Activated naive CD4-positive, alpha-beta T cell treated with anti-CD3 and anti-CD28 coated beads, Interleukin-2, amount 50 U/mL, for 72 hours (primary cell): Measurements from ENCODE around the gene STAC. TPM values are rescaled to one million over a fixed set of nuclear protein-coding genes. Genes with fewer than 3 reads are reported as not detected.
"Not testable (repeated sequence)": the region's sequence is repeated elsewhere in the genome, so short reads cannot be mapped to it uniquely, and the experiment has no call there.

Experiments
- ATAC-seq, 2 donors: fragments of 150-1000 bp; cut with Tn5 transposase; 2 replicates each; pipeline ENCODE4 v1.10.0; 2021; ENCODE audit warnings: mild to moderate bottlenecking in 2 of 2, moderate library complexity in 2 of 2
- DNase-seq, 2 donors: peaks; one replicate each; pipeline ENCODE4 v3.0.0; 2021 to 2022; ENCODE audit warnings: low spot score in 2 of 2
- H3K27ac Mint-ChIP-seq, 2 donors: one replicate each; pipeline ENCODE4 v1.8.0; 2022; ENCODE audit warnings: mild to moderate bottlenecking in 2 of 2, mixed read lengths in 2 of 2
- H3K36me3 Mint-ChIP-seq, 2 donors: one replicate each; pipeline ENCODE4 v1.8.0; 2022; ENCODE audit warnings: mixed read lengths in 2 of 2
- H3K9me3 Mint-ChIP-seq, 2 donors: one replicate each; pipeline ENCODE4 v1.8.0; 2022; ENCODE audit warnings: mixed read lengths in 2 of 2
- total RNA-seq, 2 donors: library from RNA; stranded (reverse); gene quantifications; one replicate each; pipeline ENCODE4 v1.2.3, GENCODE V29; 2022

Gene STAC
- total RNA-seq, 2 donors from 2014 or later: not detected

DNA sequence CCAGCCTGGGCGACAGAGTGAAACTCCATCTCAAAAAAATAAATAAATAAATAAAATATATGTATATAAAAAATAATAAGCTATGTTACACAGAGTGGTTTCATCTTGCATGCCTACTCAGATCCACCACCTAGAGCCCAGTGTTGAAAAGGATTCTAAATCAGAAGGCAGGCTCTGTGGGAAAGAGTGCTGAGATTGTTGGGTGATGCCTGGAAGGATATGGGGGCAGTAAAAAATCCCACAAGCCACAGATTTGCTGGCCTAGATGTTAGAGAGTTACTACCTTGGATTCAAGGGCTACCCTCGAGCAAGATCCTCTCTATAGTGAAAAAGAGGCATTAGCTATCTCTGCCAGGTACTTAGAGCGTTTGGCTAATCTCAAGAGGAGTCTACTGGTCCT is 144.3 kb downstream of the STAC start:
- H3K36me3 Mint-ChIP-seq: no peaks in the 10 kb centered on the region
- no peak overlapping the region for H3K27ac Mint-ChIP-seq
- no peaks in the 10 kb centered on the region for H3K9me3 Mint-ChIP-seq
- DNase-seq (no peak), ATAC-seq (no peak)

DNA sequence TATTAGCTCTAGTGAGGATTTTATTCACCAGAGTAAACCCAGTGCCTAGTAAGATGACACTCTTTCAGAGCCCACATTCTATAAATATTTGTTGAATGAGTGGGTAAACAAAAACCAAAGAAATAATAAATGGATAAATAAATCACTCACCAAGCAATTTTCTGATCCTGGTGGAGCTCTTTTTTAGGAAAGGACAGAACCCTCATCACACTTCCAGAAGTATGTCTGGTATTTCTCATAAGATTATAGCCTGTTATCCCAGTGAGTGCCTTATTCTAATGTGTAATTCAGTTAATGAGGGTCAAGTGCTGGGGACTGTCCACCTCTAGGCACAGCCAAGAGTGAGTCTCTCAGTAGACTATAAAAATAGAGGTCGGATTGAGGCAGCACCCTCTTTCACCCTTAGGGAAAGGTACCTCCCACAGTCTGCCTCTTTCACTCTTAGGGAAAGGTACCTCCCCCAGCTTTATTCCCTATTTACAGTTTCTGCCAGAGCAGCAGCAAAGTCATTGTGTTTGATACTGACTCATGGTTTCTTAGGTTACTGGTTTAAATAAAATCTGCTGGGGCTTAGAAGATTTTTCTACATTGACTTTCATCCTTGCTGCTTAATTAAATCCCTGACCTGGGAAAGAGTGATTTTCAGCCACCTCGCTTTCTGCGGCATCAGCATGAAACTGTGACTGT is 145.0 kb downstream of the STAC start:
- Mint-ChIP-seq H3K27ac (no peak overlapping the region), H3K36me3 (no peaks in the 10 kb centered on the region), H3K9me3 (no peaks in the 10 kb centered on the region)
- no peak for DNase-seq
- ATAC-seq: no peak

DNA sequence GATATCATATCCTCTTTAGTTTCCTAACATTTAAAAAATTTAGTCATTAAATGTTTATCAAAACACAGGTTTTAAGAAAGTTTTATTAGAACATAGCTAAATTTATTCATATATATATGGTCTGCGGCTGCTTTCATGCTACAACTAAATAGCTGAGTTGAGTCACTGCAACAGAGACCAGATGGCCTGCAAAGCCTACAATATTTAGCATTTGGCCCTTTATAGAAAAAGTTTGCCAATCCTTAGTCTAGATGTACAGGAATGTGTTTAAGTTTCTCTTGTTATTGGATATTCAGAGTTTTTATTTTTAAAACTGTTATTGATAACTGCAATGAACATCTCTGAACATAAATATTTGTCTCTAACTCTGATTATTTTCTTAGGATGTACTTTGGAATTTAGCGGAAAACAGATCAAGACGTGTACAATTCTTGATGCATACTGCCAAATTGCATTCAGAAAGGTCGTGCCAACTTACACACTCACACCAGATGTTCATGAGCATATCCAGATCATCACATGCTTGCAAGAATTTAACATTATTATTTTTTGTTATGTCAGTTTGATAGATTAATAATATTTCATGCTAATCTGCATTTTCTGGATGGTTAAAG is 157.9 kb downstream of the STAC start:
- DNase-seq (no peak), ATAC-seq (no peak)
- no peaks in the 10 kb centered on the region for H3K36me3 Mint-ChIP-seq
- no peak overlapping the region for H3K27ac Mint-ChIP-seq
- H3K9me3 Mint-ChIP-seq: peaks cover 0 to 6% of the 10 kb centered on the region in 2 donors

DNA sequence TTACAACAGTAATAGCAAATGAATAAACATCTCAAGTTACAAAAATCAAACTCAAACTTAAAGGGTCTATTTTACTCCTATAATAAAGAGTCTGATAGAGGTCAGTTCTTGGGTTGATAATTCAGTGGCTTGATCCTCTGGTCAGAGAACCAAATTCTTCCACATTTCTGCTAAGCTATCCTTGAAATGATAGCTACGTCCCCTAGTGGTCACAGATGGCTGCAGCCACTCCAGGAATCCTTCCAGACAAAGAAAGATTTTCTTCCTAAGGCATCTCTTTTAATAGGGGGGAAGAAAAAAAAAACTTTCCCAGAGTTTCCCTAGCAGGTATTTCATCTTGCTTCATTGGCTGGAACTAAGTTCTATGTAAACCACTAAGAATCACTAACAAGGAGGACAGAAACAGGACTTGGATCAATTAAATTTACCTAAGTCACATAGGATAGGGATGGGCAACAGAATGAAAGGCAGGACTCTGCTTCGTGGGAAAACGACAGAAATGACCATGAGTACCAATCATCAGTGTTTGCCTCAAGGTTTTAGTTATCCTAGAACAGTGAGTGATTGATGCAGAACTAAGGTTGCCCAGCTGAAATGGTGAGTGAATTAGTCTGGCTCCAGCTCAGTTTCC is 160.7 kb downstream of the STAC start:
- no peak for ATAC-seq
- peaks cover 0 to 6% of the 10 kb centered on the region in 2 donors for H3K9me3 Mint-ChIP-seq
- H3K27ac Mint-ChIP-seq: no peak overlapping the region
- no peaks in the 10 kb centered on the region for H3K36me3 Mint-ChIP-seq
- no peak for DNase-seq

DNA sequence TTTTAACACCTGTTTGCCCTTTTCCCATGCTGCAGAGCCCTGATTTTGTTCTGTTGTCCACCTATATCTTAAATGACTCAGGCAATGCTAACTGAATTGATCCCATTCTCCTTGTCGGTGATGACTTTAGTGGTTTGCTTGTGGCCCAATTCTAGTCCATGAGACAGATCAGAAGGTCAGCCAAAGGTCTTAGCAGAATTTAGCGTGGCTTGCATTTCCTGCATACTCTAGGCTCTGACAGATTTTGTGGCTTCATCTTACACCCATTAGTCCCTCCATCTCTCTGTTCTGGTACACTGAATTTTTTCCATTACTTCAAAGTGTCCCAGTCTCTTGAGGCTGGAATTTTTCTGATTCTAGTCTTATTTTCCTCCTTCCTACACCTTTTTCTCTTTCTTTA is 161.9 kb downstream of the STAC start:
- DNase-seq (no peak), ATAC-seq (no peak)
- Mint-ChIP-seq H3K27ac (no peak overlapping the region), H3K9me3 (no peaks in the 10 kb centered on the region), H3K36me3 (no peaks in the 10 kb centered on the region)

DNA sequence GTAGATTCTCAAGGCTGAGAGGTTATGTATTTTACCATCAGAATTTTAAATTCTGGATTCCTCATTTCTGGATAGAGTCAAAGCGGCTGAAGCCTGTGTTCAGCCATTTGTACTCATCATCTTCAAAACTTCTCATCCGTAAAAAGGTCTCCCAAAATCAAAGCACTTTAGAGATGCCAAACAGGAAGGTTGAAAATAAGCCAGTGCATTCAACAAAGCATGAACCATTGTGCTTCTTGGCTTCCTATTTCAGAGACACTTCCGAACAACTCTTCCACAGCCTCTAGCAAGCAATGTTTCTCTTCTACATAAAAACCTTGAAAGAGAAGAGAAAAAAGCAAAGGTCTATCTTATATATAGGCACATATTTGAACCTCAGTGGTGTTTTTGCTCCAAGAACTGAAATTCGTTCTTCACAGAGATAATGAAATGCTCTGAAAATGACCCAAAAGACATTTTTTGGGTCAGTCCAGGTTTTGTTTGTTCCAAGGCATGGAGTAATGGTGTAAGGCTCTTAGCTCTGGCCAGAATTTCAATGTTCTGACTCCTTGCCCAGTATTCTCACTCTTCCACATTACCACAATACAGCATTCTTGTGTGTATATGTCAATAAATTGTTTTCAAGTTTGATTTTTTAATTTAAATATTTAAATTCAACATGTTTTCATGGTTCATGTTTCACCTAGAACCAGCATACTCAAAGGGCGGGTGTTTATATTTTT is 163.1 kb downstream of the STAC start:
- Mint-ChIP-seq H3K36me3 (no peaks in the 10 kb centered on the region), H3K27ac (no peak overlapping the region), H3K9me3 (no peaks in the 10 kb centered on the region)
- no peak for DNase-seq
- ATAC-seq: no peak

DNA sequence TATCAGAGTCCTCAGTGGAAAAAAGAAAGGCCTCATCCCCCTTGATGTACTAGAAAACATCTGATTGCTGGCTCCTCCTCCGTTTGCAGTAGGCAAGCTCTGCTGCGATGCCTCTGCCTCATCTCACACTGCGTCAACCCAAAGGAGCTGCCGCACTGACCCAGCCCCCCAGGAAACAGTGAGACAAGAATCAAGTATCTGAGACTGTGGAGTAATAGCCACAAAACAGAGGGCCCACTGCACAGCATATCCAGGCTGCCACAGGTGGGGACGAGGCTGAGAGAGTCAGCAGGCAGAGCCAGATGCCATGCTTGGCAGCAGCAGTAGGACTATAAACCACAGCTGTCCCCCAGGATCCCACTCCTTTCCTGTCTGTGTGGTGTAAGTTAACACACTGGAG is 165.9 kb downstream of the STAC start:
- no peak for ATAC-seq
- no peak for DNase-seq
- H3K9me3 Mint-ChIP-seq: no peaks in the 10 kb centered on the region
- no peaks in the 10 kb centered on the region for H3K36me3 Mint-ChIP-seq
- no peak overlapping the region for H3K27ac Mint-ChIP-seq

DNA sequence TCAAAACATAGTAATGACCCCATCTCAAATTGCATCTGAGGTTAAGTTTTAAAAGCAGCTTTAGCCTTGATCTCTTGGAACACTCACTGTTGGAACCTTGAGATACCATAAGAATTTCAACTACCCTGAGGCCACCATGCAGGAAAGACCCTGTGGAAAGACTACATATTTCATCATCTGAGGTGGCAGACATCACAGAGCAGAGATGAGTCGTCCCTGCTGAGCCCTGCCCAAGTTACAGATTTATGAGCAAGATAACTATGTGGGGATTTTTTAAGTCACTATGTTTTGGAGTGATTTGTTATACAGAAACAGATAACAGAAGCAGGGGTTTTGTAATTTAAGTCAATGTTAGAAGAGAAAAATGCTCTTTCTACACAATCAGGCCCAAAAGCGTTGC is 168.4 kb downstream of the STAC start:
- Mint-ChIP-seq H3K27ac (no peak overlapping the region), H3K36me3 (no peaks in the 10 kb centered on the region), H3K9me3 (no peaks in the 10 kb centered on the region)
- DNase-seq (no peak), ATAC-seq (no peak)

DNA sequence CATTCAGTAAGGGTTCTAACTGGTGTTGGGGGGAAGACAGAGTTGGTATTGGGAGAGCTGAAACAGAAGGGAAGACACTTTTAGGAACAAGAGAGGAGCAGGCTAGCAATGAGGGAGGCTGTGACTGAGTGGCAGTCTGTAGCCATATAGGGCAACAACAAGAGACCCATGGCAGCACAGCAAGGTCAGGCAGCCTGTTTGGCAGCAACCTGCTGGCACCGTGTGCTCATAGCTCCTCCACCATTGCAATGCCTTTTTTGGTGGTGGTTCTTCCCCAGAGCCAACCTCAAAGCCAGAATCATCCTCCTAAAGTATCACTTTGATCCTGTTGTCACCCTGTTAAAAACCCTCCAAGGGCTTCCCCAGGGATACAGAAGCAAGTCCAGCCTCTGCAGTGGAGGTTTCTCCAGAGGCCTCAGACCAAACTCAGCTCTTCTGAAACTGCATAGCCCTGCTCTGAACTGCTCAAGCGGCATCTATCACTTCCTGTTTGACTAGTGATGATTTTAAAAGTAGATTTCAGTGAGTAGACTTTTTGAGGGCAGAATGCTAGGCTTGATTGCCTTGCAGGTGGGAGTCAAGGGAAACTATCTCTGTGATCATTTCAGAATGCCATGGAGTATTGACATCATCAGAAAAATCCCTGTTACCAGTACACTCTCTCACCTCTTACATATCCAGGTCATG is 176.9 kb downstream of the STAC start:
- H3K9me3 Mint-ChIP-seq: no peaks in the 10 kb centered on the region
- H3K27ac Mint-ChIP-seq: no peak overlapping the region
- DNase-seq (no peak), ATAC-seq (no peak)
- no peaks in the 10 kb centered on the region for H3K36me3 Mint-ChIP-seq

DNA sequence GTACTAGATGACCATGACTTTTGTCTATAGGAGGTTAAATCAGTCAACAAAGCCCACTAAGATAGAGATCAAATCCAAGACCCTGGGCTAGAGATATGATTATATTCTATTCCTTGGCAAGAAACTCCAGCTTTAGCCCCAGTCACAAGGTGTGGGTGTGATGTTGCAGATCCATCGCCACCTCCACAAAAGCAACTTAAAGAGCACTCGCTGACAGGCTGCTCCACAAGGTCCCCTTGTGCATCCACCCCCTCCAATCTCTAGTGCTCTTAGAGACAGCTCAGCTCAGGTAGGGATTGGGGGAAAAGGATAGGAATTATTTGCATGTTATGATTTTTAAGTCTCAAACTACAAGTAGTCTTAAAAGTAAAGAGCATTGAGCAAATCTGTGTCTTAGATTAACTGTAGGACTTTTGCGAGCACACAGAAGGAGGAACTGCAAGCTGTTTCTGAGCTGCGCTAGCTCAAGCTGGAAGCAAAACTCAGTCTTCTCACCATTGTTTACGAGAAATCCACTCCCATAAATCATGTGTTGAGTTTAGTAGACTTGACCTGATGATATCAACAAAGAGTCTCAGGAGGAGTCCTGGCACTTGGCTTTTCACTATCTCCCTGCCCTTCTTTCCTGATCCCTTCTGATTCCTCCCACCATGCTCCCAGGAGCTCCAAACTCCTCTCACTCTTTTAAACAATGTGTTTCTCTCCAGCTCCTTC is 177.6 kb downstream of the STAC start:
- H3K36me3 Mint-ChIP-seq: no peaks in the 10 kb centered on the region
- DNase-seq (no peak), ATAC-seq (no peak)
- H3K27ac Mint-ChIP-seq: no peak overlapping the region
- no peaks in the 10 kb centered on the region for H3K9me3 Mint-ChIP-seq

DNA sequence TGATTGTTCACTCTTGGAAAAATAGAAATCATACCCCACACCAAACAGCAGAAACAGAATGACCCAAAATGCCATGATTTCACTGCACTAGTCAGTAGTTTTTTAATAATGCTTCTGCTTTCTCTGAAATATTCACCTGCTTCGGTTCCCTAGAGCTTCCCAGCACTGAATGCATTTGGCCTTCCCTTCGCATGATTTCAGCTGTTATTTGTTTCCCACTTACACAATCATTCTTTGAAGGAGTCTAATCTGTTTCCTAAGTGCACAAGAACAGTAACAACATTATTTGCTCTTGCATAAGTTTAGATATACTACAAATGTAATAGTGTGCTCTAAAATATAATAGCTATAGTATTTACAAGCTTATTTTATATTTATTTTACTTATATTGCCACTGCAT is 178.7 kb downstream of the STAC start:
- Mint-ChIP-seq H3K27ac (no peak overlapping the region), H3K36me3 (no peaks in the 10 kb centered on the region), H3K9me3 (no peaks in the 10 kb centered on the region)
- no peak for DNase-seq
- no peak for ATAC-seq

DNA sequence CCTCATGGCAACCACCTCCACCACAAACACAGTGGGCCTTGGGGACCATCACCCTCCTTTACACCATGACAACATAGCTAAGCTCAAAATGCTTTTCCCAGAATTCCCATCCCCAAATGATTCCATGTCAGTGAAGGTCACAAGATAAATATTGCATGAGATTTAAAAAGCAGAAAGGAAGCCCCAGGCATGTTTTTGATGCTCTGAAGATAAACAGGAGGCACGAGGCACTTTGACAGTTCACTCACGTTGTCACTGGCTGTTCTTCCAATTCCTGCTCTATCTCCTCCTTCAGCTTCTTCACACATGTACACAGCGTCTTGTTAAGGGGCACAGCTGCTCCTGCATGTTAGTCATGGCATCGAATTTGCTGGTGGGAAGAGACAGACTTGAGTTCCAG is 180.4 kb downstream of the STAC start:
- ATAC-seq (no peak), DNase-seq (no peak)
- no peaks in the 10 kb centered on the region for H3K9me3 Mint-ChIP-seq
- no peaks in the 10 kb centered on the region for H3K36me3 Mint-ChIP-seq
- H3K27ac Mint-ChIP-seq: no peak overlapping the region

DNA sequence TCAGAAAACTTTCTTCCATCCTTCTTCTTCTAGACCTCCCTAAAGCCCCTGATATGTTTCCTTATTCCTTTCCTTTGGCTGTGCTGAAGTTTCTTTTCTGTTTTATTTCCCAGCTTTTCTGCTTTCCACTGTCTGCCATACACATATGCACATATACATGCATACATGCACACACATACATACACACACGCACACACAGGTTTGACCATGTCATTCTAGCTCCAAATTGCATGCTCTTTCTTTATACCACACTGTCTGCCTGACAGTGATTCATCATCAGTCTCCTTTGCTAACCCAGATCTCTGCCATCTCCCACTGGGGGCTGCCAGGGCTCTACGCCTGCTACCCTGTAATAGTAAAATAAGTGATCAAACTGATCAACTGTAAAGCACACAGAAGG is 181.3 kb downstream of the STAC start:
- no peak for DNase-seq
- H3K27ac Mint-ChIP-seq: no peak overlapping the region

DNA sequence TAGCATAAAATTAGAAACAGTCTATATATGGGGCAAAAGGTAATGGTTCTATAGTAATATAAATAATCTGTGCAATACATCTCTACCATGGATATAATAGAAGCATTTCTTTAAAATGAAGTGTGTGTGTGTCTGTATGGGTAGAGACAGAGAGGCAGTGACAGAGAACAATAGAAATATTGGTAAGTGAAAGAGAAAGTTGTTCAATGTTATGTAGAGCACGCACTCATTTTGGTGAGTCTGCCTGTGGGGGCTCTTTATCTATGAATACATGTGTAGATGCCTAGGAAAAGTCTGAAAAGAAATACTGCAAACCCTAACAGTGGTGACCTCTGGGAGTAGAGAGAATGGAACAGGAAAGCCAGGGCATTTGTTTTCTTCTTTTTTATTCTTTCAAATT is 182.6 kb downstream of the STAC start:
- H3K9me3 Mint-ChIP-seq: no peaks in the 10 kb centered on the region
- H3K27ac Mint-ChIP-seq: no peak overlapping the region
- DNase-seq (no peak), ATAC-seq (no peak)
- no peaks in the 10 kb centered on the region for H3K36me3 Mint-ChIP-seq

More for the DNA sequence above, 181.3 kb downstream of the STAC start:
- Mint-ChIP-seq H3K9me3 (no peaks in the 10 kb centered on the region), H3K36me3 (no peaks in the 10 kb centered on the region)
- ATAC-seq: no peak

DNA sequence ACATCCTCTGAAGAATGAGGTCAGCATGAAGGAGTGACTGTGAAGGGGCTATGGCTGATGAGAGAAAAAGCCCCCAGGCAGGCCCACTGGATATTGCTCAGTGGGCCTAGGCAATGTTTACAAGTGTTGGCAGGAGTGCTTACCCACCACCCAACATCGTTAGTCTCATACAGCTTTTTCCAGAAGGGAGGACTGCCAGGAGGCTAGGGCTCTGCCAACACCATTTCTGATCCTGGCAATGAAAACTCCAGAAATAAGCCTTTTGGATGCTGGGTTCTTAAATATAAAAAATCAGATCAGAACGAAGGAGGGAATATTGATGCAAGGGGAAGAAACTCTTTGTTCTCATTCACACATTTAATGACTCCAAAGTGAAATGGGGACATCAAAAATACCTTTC is 194.9 kb downstream of the STAC start:
- Mint-ChIP-seq H3K36me3 (peaks cover 6 to 8% of the 10 kb centered on the region in 2 donors), H3K9me3 (peaks cover 9 to 16% of the 10 kb centered on the region in 2 donors), H3K27ac (no peak overlapping the region)
- no peak for ATAC-seq
- no peak for DNase-seq

DNA sequence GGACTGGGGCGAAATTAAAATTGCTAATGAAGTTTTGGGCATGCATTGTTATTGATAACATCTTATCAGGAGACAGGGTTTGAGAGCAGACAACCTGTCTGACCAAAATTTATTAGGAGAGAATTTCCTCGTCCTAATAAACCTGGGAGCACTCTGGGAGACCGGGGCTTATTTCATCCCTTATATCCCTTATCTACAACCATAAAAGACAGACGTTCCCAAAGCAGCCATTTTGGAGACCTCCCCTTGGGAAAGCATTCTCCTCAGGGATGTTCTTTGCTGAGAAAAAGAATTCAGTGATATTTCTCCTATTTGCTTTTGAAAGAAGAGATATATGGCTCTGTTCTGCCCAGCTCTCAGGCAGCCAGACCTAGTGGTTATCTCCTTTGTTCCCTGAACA is 198.1 kb downstream of the STAC start:
- not testable (repeated sequence) for ATAC-seq, DNase-seq, H3K27ac Mint-ChIP-seq, H3K36me3 Mint-ChIP-seq
- H3K9me3 Mint-ChIP-seq: peaks cover 9 to 24% of the 10 kb centered on the region in 2 donors
